Cardiac septum (tissue), 1 donor: ENCODE results near the gene PARS2. TPM values are rescaled to one million over a fixed set of nuclear protein-coding genes. Genes with fewer than 3 reads are reported as not detected.

Source experiments
- DNase-seq: peaks from one replicate; pipeline ENCODE4 v3.0.0-alpha.2; 2020; ENCODE audit warnings: low spot score
- intact Hi-C: fragments of 100-400 bp; cut with DNase I; formaldehyde crosslinking; loops from one replicate; pipeline ENCODE4 v1.14.0; 2022
- total RNA-seq: library from RNA; stranded (reverse); fragmentation: NEBNext Ultra II Directional; extraction: Animal tissue kit (Norgen Biotek cat#: 25700); gene quantifications from one replicate; pipeline ENCODE4 v1.2.1, GENCODE V29; 2021
- donor health status: DM: no; HTN: no; CAD: no.

Gene PARS2
- total RNA-seq, 1 donor from 2014 or later, result 3.8 TPM

DNA sequence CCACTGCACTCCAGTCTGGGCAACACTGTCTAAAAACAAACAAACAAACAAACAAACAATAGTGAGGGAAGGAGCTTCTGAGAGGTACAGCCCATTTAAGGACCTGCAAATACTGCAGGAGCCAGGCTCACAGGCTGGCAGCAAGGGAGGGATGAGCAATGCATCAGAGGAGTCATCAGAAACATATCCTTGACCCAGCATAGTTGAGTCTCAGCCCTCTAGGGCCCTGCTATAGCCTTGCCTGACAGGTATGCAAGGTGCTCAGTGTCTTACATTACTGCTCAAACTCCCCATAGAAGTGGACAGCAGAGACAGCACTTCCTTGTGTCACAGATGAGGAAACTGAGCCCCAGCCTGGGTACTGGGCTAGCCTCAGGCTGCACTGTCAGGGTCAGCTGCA is 55.9 kb downstream of the PARS2 start:
- no peak for DNase-seq
- intact Hi-C loops, result no loop called here

Other genes with a start within 250 kb of the PARS2 start
- gene ACOT11, start 216.3 kb downstream of the PARS2 start, total RNA-seq, result 44.1 TPM
- 0.22 TPM for gene FAM151A, start 141.0 kb downstream of the PARS2 start, total RNA-seq
- gene MROH7, start 122.7 kb downstream of the PARS2 start, total RNA-seq, result 14.3 TPM
- gene TTC4, start 48.7 kb downstream of the PARS2 start, total RNA-seq, result 16.7 TPM
- gene TTC22, start 36.8 kb upstream of the PARS2 start, total RNA-seq, result 0.08 TPM
- gene DHCR24, start 122.7 kb upstream of the PARS2 start, total RNA-seq, result 40.3 TPM
- gene TMEM61, start 216.1 kb upstream of the PARS2 start, total RNA-seq, result not detected
- gene BSND, start 234.4 kb upstream of the PARS2 start, total RNA-seq, result not detected